Mesodermal cell (in vitro differentiated cells): ENCODE data around the gene ADGRB3.

Experiments used
- H3K27ac ChIP-seq: 2 replicates; pipeline ENCODE4 v1.7.0; 2013; ENCODE audit warnings: mild to moderate bottlenecking, low read depth, low read length, moderate library complexity; ENCODE audit not compliant: severe bottlenecking
- H3K36me3 ChIP-seq: 2 replicates; pipeline ENCODE4 v1.7.1; 2013; ENCODE audit warnings: mild to moderate bottlenecking, low read length, moderate library complexity; ENCODE audit not compliant: control insufficient read depth, insufficient read depth
- H3K4me1 ChIP-seq: one replicate; pipeline ENCODE4 v1.7.1; 2013; ENCODE audit warnings: mild to moderate bottlenecking, low read length; ENCODE audit not compliant: insufficient read depth, control insufficient read depth, poor library complexity, severe bottlenecking
- H3K4me3 ChIP-seq: 2 replicates; pipeline ENCODE4 v1.7.0; 2013; ENCODE audit warnings: low read length, control low read depth, mild to moderate bottlenecking; ENCODE audit not compliant: insufficient read depth, poor library complexity, severe bottlenecking; ENCODE audit errors: extremely low read depth
- H3K9me3 ChIP-seq: 2 replicates; pipeline ENCODE4 v1.7.1; 2013; ENCODE audit warnings: mild to moderate bottlenecking, low read length, moderate library complexity; ENCODE audit not compliant: control insufficient read depth
- WGBS, 2 experiments: methylation state at CpG; one replicate each; pipeline ENCODE4 v1.1.5; 2013; ENCODE audit warnings: missing lambda C conversion rate in 2 of 2; ENCODE audit not compliant: insufficient coverage in 2 of 2; 5-methylcytosine and 5-hydroxymethylcytosine counted together

Gene ADGRB3

GRCh38 chr6:69145062-69145461 is 510.0 kb downstream of the ADGRB3 start:
- H3K36me3 ChIP-seq, result no peaks in the 10 kb centered on the region
- 85 to 89% methylated on average over 5 of the region's 6 CpGs for whole genome bisulfite sequencing, 2 experiments
- no peaks in the 10 kb centered on the region for H3K9me3 ChIP-seq
- no peak overlapping the region for H3K27ac ChIP-seq
- no peaks in the 10 kb centered on the region for H3K4me1 ChIP-seq
- no peak overlapping the region for H3K4me3 ChIP-seq

- Histone ChIP-seq H3K9me3 (no peaks in the 10 kb centered on the region), H3K36me3 (no peaks in the 10 kb centered on the region), H3K4me3 (no peak overlapping the region), H3K27ac (no peak overlapping the region), H3K4me1 (no peaks in the 10 kb centered on the region)
- 67 to 80% methylated on average over 1 of the region's 1 CpG for WGBS, 2 experiments
These were observed 511.3 kb downstream of the ADGRB3 start for GRCh38 chr6:69146385-69146784.

DNA sequence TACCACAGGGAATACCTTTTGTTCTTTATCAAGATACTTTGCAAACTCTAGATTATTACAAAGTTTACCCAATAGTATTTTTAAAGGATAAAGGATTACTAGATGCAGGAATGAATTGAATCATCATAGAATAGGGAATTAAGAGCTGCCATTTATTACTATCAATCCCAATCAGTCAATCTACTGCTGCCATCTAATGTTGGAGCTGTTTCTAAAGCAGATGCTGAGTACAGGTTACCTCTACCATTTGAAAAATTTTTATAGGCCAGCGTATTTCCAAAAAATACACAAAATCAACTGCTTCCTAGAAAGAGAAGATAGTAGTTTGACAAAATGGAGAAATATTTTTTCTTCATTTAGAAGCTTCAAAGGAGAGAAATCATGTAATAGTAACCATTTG is 520.4 kb downstream of the ADGRB3 start:
- no peak overlapping the region for H3K27ac ChIP-seq
- no peaks in the 10 kb centered on the region for H3K36me3 ChIP-seq
- WGBS, 2 experiments, result no CpG with 5 or more reads among the region's 1 CpG
- H3K4me1 ChIP-seq, result no peaks in the 10 kb centered on the region
- H3K9me3 ChIP-seq, result no peaks in the 10 kb centered on the region
- H3K4me3 ChIP-seq, result no peak overlapping the region

DNA sequence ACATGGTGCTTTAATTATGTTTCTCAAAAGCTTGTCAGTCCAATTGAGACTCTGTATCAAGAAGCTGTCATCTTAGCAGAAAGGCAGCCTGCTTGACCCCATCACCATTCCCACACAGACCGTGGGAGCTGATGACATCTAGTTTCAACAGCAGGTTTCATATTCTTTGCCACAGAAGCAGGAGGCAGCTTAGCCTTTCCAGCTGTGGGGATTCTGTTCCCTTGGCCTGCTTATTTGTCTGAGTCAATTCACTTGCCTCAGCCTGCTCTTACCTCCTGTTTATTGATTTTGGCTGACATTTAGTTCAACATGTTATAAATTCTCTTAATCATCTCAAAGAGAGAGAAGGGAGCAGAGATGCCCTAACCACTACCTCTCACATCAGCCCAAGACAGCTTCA is 527.7 kb downstream of the ADGRB3 start:
- H3K4me1 ChIP-seq, result no peaks in the 10 kb centered on the region
- H3K36me3 ChIP-seq, result no peaks in the 10 kb centered on the region
- H3K9me3 ChIP-seq, result no peaks in the 10 kb centered on the region
- no peak overlapping the region for H3K27ac ChIP-seq
- WGBS, 2 experiments, result 71% methylated on average over 1 of the region's 1 CpG
- no peak overlapping the region for H3K4me3 ChIP-seq

DNA sequence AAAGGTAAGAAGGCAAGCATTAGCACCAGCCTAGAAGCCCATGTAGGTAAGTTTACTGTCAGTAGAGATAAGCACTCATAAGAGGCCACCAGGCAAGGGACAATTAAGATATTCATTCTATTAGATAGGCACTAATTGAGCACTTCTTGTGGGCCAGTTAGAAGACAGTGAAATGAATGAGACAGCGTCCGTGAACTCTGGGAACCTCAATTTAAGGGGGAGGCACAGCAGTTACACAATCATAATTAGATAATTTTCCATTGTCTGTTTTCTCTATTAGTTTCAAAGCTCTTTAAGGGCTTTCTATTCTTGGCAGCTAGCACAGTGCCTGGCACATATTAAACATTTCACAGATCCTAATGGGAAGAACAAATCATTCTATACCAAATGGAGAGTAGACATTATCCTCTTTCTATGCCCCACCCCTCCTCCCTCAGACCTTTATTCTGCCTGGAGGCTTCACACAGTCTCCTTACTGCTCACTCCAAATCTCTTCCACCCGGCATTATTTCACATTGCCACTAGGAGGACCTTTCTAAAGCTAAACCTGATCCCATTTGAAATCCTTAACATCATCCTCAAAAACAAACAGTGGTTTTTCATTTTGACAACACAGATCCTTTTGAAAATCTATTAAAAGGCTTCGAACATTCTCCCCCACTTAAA is 529.6 kb downstream of the ADGRB3 start:
- no peak overlapping the region for H3K27ac ChIP-seq
- no peaks in the 10 kb centered on the region for H3K9me3 ChIP-seq
- no peaks in the 10 kb centered on the region for H3K36me3 ChIP-seq
- WGBS, 2 experiments, result 47 to 51% methylated on average over 1 to 2 of the region's 4 CpGs
- no peaks in the 10 kb centered on the region for H3K4me1 ChIP-seq
- no peak overlapping the region for H3K4me3 ChIP-seq

DNA sequence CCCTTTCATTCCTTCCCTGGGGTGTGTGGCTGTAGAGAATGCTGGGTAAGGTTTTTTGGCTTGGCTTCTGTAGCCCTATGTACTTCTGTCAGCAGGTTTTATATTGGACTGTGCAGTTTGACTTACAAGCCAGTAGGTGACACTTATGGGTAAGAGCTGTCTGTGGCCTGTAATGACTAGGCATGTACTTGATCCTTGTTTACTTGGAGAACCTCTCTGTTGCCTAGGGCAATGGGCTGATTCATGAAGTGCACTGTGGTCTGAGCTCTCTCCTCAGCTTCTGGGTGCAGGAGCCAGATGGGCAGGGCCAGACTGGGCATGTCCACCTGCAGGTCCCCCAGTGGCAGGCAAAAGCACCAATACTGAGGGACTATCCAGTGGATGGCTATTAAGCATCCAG is 544.6 kb downstream of the ADGRB3 start:
- H3K9me3 ChIP-seq, result no peaks in the 10 kb centered on the region
- no peak overlapping the region for H3K4me3 ChIP-seq
- H3K36me3 ChIP-seq, result no peaks in the 10 kb centered on the region
- no peak overlapping the region for H3K27ac ChIP-seq
- no peaks in the 10 kb centered on the region for H3K4me1 ChIP-seq

- no peaks in the 10 kb centered on the region for H3K36me3 ChIP-seq
- H3K4me1 ChIP-seq, result no peaks in the 10 kb centered on the region
- H3K27ac ChIP-seq, result no peak overlapping the region
- 88 to 91% methylated on average over 6 to 7 of the region's 7 CpGs for WGBS, 2 experiments
- no peak overlapping the region for H3K4me3 ChIP-seq
- H3K9me3 ChIP-seq, result no peaks in the 10 kb centered on the region
These were observed 545.4 kb downstream of the ADGRB3 start for GRCh38 chr6:69180361-69181067.

DNA sequence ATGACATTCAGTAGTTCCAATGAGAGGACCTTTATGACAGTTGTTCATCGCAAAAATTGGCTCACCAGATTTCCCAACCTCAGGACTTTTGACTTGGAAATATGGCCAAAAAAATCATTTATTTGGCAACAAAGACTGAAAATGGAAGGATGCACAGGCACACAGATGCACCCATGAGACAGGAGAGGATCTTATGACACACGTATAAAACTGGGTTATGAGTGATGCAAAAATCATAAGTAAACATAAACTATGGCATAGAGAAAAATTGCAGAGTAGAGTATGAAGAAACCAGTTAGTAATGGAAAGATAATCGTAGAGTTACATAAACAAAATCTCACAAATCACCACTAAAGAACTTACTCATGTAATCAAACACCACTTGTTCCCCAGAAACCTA is 546.9 kb downstream of the ADGRB3 start:
- Histone ChIP-seq H3K36me3 (no peaks in the 10 kb centered on the region), H3K27ac (no peak overlapping the region)
- WGBS, 2 experiments, result 83% methylated on average over 1 of the region's 3 CpGs; no CpG with 5 or more reads in 1 of the 2 experiments

GRCh38 chr6:69185276-69185675 is 550.2 kb downstream of the ADGRB3 start:
- Histone ChIP-seq H3K36me3 (no peaks in the 10 kb centered on the region), H3K27ac (no peak overlapping the region), H3K4me1 (no peaks in the 10 kb centered on the region), H3K4me3 (no peak overlapping the region), H3K9me3 (no peaks in the 10 kb centered on the region)
- 70% methylated on average over 2 of the region's 3 CpGs; no CpG with 5 or more reads in 1 of the 2 experiments for WGBS, 2 experiments

More for the DNA sequence above, 546.9 kb downstream of the ADGRB3 start:
- H3K9me3 ChIP-seq, result no peaks in the 10 kb centered on the region
- no peak overlapping the region for H3K4me3 ChIP-seq
- no peaks in the 10 kb centered on the region for H3K4me1 ChIP-seq

GRCh38 chr6:69202768-69203167 is 567.7 kb downstream of the ADGRB3 start:
- Histone ChIP-seq H3K27ac (no peak overlapping the region), H3K4me3 (no peak overlapping the region), H3K9me3 (no peaks in the 10 kb centered on the region), H3K36me3 (no peaks in the 10 kb centered on the region), H3K4me1 (no peaks in the 10 kb centered on the region)
- no CpG with 5 or more reads among the region's 2 CpGs for WGBS, 2 experiments

GRCh38 chr6:69216127-69216526 is 581.0 kb downstream of the ADGRB3 start:
- no peaks in the 10 kb centered on the region for H3K4me1 ChIP-seq
- H3K9me3 ChIP-seq, result no peaks in the 10 kb centered on the region
- no peak overlapping the region for H3K4me3 ChIP-seq
- WGBS, 2 experiments, result 80% methylated on average over 1 of the region's 1 CpG; no CpG with 5 or more reads in 1 of the 2 experiments
- no peak overlapping the region for H3K27ac ChIP-seq
- no peaks in the 10 kb centered on the region for H3K36me3 ChIP-seq
